NT2/D1 (cell line): Measurements from ENCODE around the gene KCNA5.

ENCODE experiments used
- SUZ12 ChIP-seq: IDR thresholded peaks from 2 replicates; pipeline ENCODE4 v1.6.1; 2011; ENCODE audit not compliant: insufficient read length, insufficient read depth; ENCODE audit errors: extremely low read depth
- YY1 ChIP-seq: IDR thresholded peaks from 2 replicates; pipeline ENCODE4 v1.6.1; 2011; ENCODE audit not compliant: insufficient read length, insufficient read depth
- ZNF274 ChIP-seq: IDR thresholded peaks from 2 replicates; pipeline ENCODE4 v1.6.1; 2011; ENCODE audit warnings: mild to moderate bottlenecking, low read depth, low read length

GRCh38 chr12:5022025-5022424 lies 21.7 kb upstream of the KCNA5 start:
- TF ChIP-seq ZNF274 (no peak), SUZ12 (no peak), YY1 (no peak)
